GM12874 (cell line): Measurements from ENCODE around the gene THUMPD3.

ENCODE experiments used
- TF ChIP-seq, protein P1 (sequence below): IDR thresholded peaks from 2 replicates; pipeline ENCODE4 v1.5.1; 2011; ENCODE audit warnings: low read depth, mild to moderate bottlenecking, control low read depth, low read length, moderate library complexity; ENCODE audit not compliant: insufficient read depth

Gene THUMPD3

DNA sequence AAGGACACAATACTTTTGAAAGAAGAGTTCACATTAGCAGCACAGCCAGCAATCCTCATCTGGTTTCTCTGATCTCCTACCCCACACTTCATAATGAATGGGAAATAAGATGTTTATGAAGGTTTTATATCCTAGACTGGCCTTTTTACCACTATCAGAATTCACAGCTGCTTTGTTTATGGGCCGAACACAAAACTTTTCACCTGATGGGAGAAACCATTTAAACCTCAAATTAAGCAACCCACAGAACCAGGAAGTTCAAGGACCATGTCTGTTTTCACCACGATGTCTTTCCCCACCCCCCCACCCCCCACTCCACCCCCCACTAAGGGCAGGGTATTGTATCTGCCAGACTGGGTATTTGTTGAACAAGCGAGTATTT, 23.2 kb downstream of the THUMPD3 start:
- TF ChIP-seq, protein P1, sequence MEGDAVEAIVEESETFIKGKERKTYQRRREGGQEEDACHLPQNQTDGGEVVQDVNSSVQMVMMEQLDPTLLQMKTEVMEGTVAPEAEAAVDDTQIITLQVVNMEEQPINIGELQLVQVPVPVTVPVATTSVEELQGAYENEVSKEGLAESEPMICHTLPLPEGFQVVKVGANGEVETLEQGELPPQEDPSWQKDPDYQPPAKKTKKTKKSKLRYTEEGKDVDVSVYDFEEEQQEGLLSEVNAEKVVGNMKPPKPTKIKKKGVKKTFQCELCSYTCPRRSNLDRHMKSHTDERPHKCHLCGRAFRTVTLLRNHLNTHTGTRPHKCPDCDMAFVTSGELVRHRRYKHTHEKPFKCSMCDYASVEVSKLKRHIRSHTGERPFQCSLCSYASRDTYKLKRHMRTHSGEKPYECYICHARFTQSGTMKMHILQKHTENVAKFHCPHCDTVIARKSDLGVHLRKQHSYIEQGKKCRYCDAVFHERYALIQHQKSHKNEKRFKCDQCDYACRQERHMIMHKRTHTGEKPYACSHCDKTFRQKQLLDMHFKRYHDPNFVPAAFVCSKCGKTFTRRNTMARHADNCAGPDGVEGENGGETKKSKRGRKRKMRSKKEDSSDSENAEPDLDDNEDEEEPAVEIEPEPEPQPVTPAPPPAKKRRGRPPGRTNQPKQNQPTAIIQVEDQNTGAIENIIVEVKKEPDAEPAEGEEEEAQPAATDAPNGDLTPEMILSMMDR, result no peak

DNA sequence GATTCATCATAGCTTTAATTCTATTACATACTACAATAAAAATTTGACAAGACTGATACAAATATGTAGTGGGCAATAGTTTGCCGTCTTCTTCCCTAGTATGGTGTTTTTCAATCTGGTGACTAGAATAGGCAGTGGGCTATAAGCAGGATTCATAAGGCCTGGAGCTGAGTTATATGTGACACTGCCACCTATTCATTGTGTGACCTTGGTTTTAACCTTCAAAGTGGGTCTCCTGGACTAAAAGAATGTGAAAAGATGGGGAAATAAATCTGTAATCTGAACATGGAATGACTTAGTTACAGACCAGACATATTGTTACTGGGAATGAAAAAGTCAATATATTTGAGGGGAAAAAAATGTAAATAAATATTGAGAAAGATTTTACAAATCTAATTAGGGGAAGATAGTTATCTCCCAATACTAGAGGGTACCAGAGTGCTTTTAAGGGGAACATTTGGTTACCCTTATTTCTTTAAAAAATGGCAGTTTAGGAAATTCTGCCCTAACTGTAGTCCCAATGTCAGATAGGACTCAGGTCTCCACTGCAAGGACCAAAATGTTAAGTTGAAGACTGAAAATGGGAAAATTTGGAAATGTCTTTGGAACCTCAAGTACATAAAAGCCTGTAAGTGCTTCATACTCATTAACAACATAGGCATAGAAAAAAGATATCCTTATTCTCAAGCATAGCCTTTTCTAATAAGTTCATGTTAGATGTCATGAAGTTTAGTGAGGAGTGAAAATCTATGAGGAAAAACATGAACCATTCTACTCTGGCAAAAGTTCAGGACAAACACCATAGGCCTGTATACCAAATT, 23.9 kb downstream of the THUMPD3 start:
- TF ChIP-seq, protein P1, result no peak

DNA sequence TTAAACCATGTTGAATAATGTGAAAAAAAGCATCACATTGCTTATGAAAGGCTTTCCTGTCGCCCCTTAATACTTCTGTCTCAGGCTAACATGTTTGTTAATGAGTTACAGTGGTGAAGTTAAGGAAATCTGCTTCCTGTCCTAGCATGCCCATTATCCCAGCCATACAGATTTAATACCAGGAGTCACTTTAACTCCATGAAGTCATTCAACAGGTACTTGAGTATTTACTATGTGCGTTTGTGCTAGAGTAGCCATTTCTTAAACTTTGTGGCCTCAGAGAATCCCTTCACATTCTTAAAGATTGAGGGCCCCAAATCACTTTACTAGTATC, 24.4 kb downstream of the THUMPD3 start:
- TF ChIP-seq, protein P1, result no peak

DNA sequence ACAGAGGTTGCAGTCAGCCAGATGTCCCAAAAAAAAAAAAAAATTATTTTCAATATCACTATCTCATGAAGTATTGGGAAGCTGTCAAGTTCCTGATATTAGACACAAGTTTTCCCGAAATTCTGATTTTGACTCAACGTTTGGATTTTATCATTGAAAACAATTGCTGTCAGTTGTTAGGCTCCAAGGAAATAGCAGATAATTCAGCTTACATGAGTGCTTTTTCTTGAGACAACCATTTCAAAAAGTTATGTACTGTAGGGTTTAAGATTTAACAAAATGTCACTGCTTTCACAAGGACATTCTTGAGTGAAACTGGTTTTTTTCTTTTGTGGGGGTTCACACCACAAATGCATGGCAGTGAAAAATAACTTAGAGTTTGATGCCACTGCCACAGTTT, 25.3 kb downstream of the THUMPD3 start:
- TF ChIP-seq, protein P1, result no peak

DNA sequence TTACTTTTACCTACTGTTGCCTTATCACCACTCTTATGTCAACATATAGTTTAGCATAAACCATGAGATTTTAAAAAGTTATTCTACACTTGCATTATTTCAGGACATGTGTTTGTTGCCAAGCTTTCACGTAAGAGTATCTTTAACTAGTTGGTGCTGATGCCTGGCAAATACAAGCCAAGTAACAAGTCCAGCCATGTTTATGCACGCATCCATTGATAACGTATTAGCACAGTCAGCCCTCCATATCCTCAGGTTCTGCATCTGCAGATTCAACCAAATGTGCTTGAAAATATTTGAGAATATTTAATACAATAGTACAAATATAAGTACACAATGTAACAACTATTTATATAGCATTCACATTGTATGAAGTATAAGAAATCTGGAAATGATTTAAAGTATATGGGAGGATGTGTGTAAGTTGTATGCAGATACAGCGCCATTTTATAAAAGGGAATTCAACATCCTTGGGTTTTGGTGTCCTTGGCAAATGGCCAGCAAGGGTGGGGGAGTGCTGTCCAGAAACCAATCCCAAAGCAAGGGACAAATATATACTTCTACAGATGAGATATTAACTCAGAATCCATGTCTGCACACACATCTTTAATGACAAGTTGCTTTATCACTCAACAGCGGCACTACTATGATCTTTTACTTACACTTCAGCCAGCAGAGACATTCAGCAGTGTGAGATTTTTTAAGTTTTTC, 25.9 kb downstream of the THUMPD3 start:
- TF ChIP-seq, protein P1, result no peak

DNA sequence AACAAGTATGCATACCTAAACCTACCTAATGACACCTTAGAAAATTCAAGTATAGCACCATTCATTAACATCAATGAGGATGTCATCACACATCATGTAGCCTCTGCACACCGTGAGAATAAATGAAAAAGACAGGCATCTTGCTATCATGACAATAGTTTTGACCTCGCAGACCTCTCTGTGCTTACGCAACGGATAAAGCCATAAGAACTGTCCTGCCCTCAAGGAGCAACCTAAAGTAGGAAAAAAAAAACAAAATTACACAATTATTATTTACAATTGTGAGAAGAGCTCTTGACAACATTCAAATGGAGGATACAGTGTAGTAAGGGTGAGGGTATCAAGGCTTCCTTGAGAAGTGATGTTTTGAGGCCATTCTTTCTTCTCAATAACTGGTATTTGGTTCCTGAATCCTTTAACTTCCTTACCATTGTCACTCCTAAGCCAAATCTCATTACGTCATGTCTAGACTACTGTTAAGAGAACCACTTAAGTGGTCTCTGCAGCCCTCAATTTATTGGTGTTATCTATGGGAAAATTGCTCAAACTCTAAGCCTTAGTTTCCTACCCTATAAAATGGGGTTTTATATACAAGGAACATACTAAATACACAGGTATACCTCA, 27.5 kb downstream of the THUMPD3 start:
- TF ChIP-seq, protein P1, result no peak

DNA sequence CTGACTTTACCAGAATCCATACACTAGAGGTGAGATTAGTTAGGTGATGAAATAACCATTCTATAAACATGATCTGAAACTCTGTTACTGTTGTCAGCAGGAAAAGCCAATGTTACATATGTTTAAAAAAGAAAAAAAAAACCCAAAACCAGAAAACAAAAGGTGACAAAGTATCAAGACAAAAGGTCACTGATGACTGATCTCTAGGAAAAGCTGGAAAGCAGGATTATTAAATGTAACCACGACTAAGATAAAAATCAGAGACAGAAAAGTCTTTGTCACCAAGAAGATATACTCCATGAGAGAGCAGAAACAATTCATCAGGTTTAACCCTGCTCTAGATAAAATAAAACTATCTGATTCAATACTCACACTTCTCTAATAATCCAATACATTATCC, 29.2 kb downstream of the THUMPD3 start:
- TF ChIP-seq, protein P1, result no peak
